Nephron (organoid): ENCODE data around the gene ADISSP.
"Not testable (repeated sequence)": the region's sequence is repeated elsewhere in the genome, so short reads cannot be mapped to it uniquely, and the experiment has no call there.

Experiments
- H3K27ac Mint-ChIP-seq, 3 experiments: 2 replicates each; pipeline ENCODE4 v1.8.0; 2020; ENCODE audit warnings: mixed read lengths in 3 of 3, mild to moderate bottlenecking in 2 of 3, moderate library complexity in 1 of 3
- H3K27me3 Mint-ChIP-seq: 2 replicates; pipeline ENCODE4 v1.8.0; 2021; ENCODE audit warnings: low read depth, mild to moderate bottlenecking, moderate library complexity, mixed read lengths
- H3K36me3 Mint-ChIP-seq: 2 replicates; pipeline ENCODE4 v1.8.0; 2020; ENCODE audit warnings: low read depth, mixed read lengths
- H3K4me1 Mint-ChIP-seq: 2 replicates; pipeline ENCODE4 v1.8.0; 2020; ENCODE audit warnings: mixed read lengths
- H3K4me3 Mint-ChIP-seq, 3 experiments: 2 replicates each; pipeline ENCODE4 v1.8.0; 2020; ENCODE audit warnings: mild to moderate bottlenecking in 3 of 3, mixed read lengths in 3 of 3, moderate library complexity in 2 of 3
- H3K9me3 Mint-ChIP-seq: 2 replicates; pipeline ENCODE4 v1.8.0; 2020; ENCODE audit warnings: mixed read lengths
- TF ChIP-seq, protein P1 (sequence below), 3 experiments: fragments of 200-600 bp; sonication (generic); IDR thresholded peaks; one replicate each; pipeline ENCODE4 v1.5.0; 2021; ENCODE audit warnings: antibody characterized with exemption in 3 of 3; ENCODE audit not compliant: unreplicated experiment in 3 of 3

Gene ADISSP

DNA sequence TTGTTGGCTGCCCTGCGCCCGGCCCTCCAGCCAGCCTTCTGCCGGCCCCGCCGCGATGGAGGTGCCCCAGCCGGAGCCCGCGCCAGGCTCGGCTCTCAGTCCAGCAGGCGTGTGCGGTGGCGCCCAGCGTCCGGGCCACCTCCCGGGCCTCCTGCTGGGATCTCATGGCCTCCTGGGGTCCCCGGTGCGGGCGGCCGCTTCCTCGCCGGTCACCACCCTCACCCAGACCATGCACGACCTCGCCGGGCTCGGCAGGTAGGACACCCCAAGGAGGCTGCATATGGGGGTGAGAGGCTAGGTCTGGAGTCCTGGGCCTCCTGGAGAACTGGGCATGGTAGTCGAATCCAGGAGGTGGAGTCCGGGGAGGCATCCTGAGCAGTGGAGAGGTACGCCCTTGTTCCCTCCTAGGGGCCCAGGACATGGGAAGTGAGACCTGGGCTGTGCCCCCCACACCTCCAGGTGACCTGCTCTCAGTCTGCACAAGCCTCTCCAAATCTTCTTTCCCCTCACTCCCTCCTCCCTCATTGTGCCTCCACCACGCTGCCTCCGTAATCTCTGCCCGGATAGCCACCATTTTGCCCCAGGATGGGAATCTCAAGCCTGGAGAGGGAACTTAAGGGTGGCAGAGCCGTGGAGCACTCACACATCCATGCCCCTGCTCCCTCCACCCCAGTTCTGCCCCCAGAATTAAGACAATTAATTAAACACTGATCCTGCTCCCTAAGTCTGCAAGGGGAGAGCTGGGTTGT is 29.1 kb upstream of the ADISSP start:
- TF ChIP-seq, protein P1, sequence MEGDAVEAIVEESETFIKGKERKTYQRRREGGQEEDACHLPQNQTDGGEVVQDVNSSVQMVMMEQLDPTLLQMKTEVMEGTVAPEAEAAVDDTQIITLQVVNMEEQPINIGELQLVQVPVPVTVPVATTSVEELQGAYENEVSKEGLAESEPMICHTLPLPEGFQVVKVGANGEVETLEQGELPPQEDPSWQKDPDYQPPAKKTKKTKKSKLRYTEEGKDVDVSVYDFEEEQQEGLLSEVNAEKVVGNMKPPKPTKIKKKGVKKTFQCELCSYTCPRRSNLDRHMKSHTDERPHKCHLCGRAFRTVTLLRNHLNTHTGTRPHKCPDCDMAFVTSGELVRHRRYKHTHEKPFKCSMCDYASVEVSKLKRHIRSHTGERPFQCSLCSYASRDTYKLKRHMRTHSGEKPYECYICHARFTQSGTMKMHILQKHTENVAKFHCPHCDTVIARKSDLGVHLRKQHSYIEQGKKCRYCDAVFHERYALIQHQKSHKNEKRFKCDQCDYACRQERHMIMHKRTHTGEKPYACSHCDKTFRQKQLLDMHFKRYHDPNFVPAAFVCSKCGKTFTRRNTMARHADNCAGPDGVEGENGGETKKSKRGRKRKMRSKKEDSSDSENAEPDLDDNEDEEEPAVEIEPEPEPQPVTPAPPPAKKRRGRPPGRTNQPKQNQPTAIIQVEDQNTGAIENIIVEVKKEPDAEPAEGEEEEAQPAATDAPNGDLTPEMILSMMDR (IDR thresholded peaks at IDR 0.05; ENCODE audit: unreplicated experiment in 3 of 3): no peak
- Mint-ChIP-seq H3K27ac (peak overlapping the region; percentile 97 to 99 (median 98)), H3K9me3 (no peaks in the 10 kb centered on the region), H3K27me3 (peaks cover 4% of the 10 kb centered on the region), H3K36me3 (peaks cover 3% of the 10 kb centered on the region), H3K4me3 (peak overlapping the region; percentile 87 to 90 (median 88)), H3K4me1 (peaks cover 49% of the 10 kb centered on the region)

DNA sequence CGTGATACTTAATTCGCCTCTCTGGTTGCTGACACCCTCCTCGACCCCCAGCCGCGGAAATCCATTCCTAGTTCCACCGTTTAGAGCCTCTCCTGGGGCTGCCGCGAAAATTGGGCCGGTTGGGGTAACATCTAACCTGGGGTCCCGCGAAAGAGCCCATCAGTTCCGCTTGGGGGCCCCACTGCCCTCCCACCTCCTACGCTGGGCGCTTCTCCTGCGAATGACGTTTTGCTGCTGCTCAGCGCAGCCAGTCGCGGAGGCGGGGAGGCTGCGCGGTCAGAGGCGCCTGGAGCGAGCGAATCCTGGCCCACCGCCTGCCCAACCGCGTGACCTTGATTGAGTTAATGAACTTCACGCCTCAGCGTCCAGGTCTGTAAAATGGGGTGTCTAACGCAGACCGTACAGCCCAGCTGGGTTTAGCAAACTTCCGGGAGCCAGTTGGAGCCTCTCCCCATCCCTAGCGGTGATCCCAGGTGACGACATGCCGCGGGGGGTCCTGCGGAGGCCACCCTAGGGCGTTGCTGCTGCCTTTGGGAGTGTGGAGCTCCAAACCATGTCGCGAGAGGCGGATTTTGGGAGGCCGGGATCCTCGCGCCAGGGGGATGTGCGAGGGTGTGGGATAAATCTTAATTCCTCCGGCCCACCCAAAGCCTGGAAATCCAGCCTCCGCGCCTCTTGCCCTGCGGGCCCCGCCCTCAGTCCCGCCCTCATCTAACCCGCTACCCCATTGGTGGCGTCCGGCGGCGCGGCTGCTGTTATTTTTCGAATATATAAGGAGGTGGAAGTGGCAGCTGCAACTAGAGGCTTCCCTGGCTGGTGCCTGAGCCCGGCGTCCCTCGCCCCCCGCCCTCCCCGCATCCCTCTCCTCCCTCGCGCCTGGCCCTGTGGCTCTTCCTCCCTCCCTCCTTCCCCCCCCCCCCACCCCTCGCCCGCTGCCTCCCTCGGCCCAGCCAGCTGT is 28.2 kb upstream of the ADISSP start, which contains the start of gene CDC25B:
TSS of gene CDC25B (plus strand) at position 800 of the 958 bp plus-strand sequence. CDS start 222 bp downstream, outside the sequence.
- H3K9me3 Mint-ChIP-seq: no peaks in the 10 kb centered on the region
- no peaks in the 10 kb centered on the region for H3K36me3 Mint-ChIP-seq
- H3K4me3 Mint-ChIP-seq: peak within 1 kb of the TSS; percentile 87 to 92 (median 88)
- H3K27ac Mint-ChIP-seq: peak within 1 kb of the TSS; percentile 97 to 99 (median 98)
- peaks cover 49% of the 10 kb centered on the region for H3K4me1 Mint-ChIP-seq
- TF ChIP-seq, protein P1 (IDR thresholded peaks at IDR 0.05; ENCODE audit: unreplicated experiment in 3 of 3): peak in 2 of 3 experiments; percentile 37 to 41
- peaks cover 4% of the 10 kb centered on the region for H3K27me3 Mint-ChIP-seq

DNA sequence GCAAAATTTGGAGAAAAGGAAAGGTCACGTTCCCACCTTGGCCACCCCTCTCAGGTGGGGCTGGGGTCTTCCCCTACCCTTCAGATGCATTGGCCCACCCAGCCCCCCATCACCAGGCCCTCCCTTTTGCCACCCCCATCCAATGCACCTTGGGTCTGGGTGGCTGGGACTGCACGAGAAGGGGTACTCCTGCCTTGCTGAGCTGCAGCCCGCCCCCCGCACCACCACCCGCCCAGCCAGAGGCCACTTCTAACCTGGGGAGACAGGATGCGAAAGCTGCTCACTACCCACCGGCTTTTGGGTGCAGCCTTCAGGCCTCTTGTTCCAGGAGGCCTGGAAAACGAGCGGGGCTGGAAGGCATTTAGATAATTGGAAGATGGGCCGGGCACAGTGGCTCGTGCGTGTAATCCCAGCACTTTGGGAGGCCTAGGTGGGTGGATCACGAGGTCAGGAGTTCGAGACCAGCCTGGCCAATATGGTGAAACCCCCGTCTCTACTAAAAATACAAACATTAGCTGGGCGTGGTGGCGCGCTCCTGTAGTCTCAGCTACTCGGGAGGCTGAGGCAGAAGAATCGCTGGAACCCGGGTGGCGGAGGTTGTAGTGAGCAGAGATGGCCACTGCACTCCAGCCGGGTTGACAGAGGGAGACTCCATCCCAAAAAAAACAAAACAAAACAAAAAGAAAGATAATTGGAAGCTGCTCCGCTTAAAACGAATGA is 27.3 kb upstream of the ADISSP start:
- Mint-ChIP-seq H3K27ac (peak overlapping the region in 2 of 3 experiments; percentile 88 to 95), H3K4me3 (peak overlapping the region; percentile 87 to 92 (median 88)), H3K9me3 (no peaks in the 10 kb centered on the region), H3K36me3 (no peaks in the 10 kb centered on the region), H3K27me3 (peaks cover 4% of the 10 kb centered on the region), H3K4me1 (peaks cover 41% of the 10 kb centered on the region)
- TF ChIP-seq, protein P1 (IDR thresholded peaks at IDR 0.05; ENCODE audit: unreplicated experiment in 3 of 3): no peak

DNA sequence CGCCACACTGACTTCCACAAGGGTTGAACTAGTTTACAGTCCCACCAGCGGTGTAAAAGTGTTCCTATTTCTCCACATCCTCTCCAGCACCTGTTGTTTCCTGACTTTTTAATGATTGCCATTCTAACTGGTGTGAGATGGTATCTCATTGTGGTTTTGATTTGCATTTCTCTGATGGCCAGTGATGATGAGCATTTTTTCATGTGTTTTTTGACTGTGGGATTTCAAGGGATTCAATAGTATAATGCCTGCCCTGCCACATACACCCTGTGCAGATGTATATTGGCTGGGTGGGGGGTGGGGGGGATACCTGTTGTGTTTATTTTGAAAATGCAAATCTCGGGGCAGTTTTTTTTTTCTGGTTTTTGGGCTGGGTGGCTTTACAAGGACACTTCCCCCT is 26.6 kb upstream of the ADISSP start:
- H3K36me3 Mint-ChIP-seq, H3K27me3 Mint-ChIP-seq, H3K27ac Mint-ChIP-seq, H3K9me3 Mint-ChIP-seq: not testable (repeated sequence)
- Mint-ChIP-seq H3K4me3 (peak overlapping the region; percentile 41 to 57 (median 56)), H3K4me1 (peaks cover 34% of the 10 kb centered on the region)

DNA sequence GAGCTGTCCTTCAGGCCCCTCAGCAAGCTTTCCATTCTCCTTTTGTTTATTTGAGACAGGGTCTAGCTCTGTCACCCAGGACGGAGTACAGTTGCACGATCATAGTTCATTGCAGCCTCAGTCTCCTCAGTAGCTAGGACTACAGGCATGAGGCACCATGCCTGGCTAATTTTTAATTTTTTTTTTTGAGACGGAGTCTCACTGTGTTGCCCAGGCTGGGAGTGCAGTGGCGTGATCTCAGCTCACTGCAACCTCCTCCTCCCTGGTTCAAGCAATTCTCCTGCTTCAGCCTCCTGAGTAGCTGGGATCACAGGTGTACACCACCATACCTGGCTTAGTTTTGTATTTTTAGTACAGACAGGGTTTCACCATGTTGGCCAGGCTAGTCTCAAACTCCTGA is 21.6 kb upstream of the ADISSP start:
- not testable (repeated sequence) for H3K36me3 Mint-ChIP-seq, H3K27me3 Mint-ChIP-seq, H3K9me3 Mint-ChIP-seq
- H3K27ac Mint-ChIP-seq: peak overlapping the region in 2 of 3 experiments; percentile 2 to 15
- H3K4me3 Mint-ChIP-seq: peak overlapping the region; percentile 52 to 78 (median 71)
- H3K4me1 Mint-ChIP-seq: peaks cover 23% of the 10 kb centered on the region

DNA sequence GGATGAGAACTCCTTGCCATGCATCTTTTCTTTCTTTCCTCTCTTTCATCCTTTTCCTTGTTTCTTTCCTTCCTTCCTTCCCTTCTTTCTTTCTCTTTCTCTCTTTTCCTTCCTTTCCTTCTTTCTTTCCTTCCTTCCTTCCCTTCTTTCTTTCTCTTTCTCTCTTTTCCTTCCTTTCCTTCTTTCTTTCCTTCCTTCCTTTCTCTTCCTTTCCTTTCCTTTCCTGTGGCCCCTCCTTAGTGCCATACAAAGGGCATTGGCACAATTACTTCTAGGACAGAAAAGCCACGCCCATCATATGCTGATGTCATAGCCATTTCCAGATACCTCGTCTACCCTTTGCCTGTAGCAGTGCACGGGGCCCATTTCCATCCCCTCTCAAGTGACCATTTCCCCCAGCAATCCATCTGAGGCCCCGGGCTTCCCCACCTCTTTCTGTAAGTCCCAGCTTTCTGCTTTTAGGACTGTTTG is 21.2 kb upstream of the ADISSP start:
- peaks cover 4% of the 10 kb centered on the region for H3K36me3 Mint-ChIP-seq
- H3K27me3 Mint-ChIP-seq: peaks cover 4% of the 10 kb centered on the region
- peak overlapping the region; percentile 52 to 78 (median 71) for H3K4me3 Mint-ChIP-seq
- peak overlapping the region in 2 of 3 experiments; percentile 2 to 15 for H3K27ac Mint-ChIP-seq
- H3K4me1 Mint-ChIP-seq: peaks cover 24% of the 10 kb centered on the region
- TF ChIP-seq, protein P1 (IDR thresholded peaks at IDR 0.05; ENCODE audit: unreplicated experiment in 3 of 3): no peak
- H3K9me3 Mint-ChIP-seq: no peaks in the 10 kb centered on the region
